Liver (tissue), 9 donors: ENCODE data around the gene COPB2. TPM values are rescaled to one million over a fixed set of nuclear protein-coding genes. Genes with fewer than 3 reads are reported as not detected.

Experiments used
- DNase-seq: peaks from one replicate; pipeline ENCODE4 v3.0.0-alpha.2; 2017; ENCODE audit warnings: low spot score
- H3K27ac ChIP-seq, 2 donors: one replicate each; pipeline ENCODE4 v1.7.0; 2013; ENCODE audit warnings: inconsistent platforms in 2 of 2, low read length in 2 of 2, control low read depth in 1 of 2, low read depth in 1 of 2, mild to moderate bottlenecking in 1 of 2
- H3K27me3 ChIP-seq, 4 donors: one replicate each; pipeline versions ENCODE4 v1.6.1 to v1.7.0; 2013; ENCODE audit warnings: low read length in 3 of 4, inconsistent platforms in 1 of 4, mild to moderate bottlenecking in 1 of 4, moderate library complexity in 1 of 4; ENCODE audit not compliant: control insufficient read depth in 4 of 4, insufficient read depth in 4 of 4
- H3K36me3 ChIP-seq, 4 donors: one replicate each; pipeline versions ENCODE4 v1.6.1 to v1.7.0; 2013; ENCODE audit warnings: low read length in 3 of 4, mild to moderate bottlenecking in 3 of 4, low read depth in 1 of 4, moderate library complexity in 1 of 4; ENCODE audit not compliant: control insufficient read depth in 4 of 4, insufficient read depth in 3 of 4
- H3K4me1 ChIP-seq, 4 donors: one replicate each; pipeline versions ENCODE4 v1.6.1 to v1.7.0; 2013; ENCODE audit warnings: low read length in 3 of 4, mild to moderate bottlenecking in 3 of 4, moderate library complexity in 1 of 4; ENCODE audit not compliant: control insufficient read depth in 4 of 4, insufficient read depth in 4 of 4
- H3K4me3 ChIP-seq, 3 donors: one replicate each; pipeline versions ENCODE4 v1.6.1 to v1.7.0; 2013; ENCODE audit warnings: low read length in 3 of 3, control low read depth in 1 of 3, low read depth in 1 of 3, mild to moderate bottlenecking in 1 of 3
- H3K9ac ChIP-seq, 2 donors: one replicate each; pipeline ENCODE4 v1.7.0; 2013; ENCODE audit warnings: low read length in 2 of 2, mild to moderate bottlenecking in 2 of 2, moderate library complexity in 2 of 2, control low read depth in 1 of 2, low read depth in 1 of 2
- H3K9me3 ChIP-seq, 4 donors: one replicate each; pipeline versions ENCODE4 v1.6.1 to v1.7.0; 2013; ENCODE audit warnings: low read length in 3 of 4; ENCODE audit not compliant: control insufficient read depth in 4 of 4
- ATF3 ChIP-seq: IDR thresholded peaks from 2 replicates; pipeline ENCODE4 v1.6.1; 2016; ENCODE audit warnings: antibody characterized with exemption
- CTCF ChIP-seq: fragments of 150-350 bp; IDR thresholded peaks from 2 replicates; pipeline ENCODE4 v1.5.1; 2017; ENCODE audit warnings: improper control_type of control experiment, low read depth, low read length; ENCODE audit not compliant: missing input control
- EGR1 ChIP-seq, 2 donors: IDR thresholded peaks; 2 replicates each; pipeline ENCODE4 v1.6.1; 2016 to 2018; ENCODE audit warnings: antibody characterized with exemption in 2 of 2, low read depth in 2 of 2
- FOXA1 ChIP-seq: IDR thresholded peaks from 2 replicates; pipeline ENCODE4 v1.6.1; 2016; ENCODE audit warnings: antibody characterized with exemption
- FOXA2 ChIP-seq: IDR thresholded peaks from 2 replicates; pipeline ENCODE4 v1.6.1; 2016; ENCODE audit warnings: antibody characterized with exemption
- GABPA ChIP-seq, 2 donors: IDR thresholded peaks in 1 of 2; conservative IDR thresholded peaks in 1 of 2; 2 replicates each; pipeline ENCODE4 v1.6.1; 2016; ENCODE audit warnings: antibody characterized with exemption in 2 of 2, mild to moderate bottlenecking in 1 of 2, moderate library complexity in 1 of 2
- HNF4G ChIP-seq: IDR thresholded peaks from 2 replicates; pipeline ENCODE4 v1.6.1; 2016; ENCODE audit warnings: antibody characterized with exemption
- JUND ChIP-seq, 2 donors: IDR thresholded peaks; 2 replicates each; pipeline ENCODE4 v1.6.1; 2016; ENCODE audit warnings: antibody characterized with exemption in 2 of 2
- MAX ChIP-seq: IDR thresholded peaks from 2 replicates; pipeline ENCODE4 v1.6.1; 2016; ENCODE audit warnings: antibody characterized with exemption
- NR2F2 ChIP-seq: IDR thresholded peaks from 2 replicates; pipeline ENCODE4 v1.6.1; 2016; ENCODE audit warnings: antibody characterized with exemption
- RAD21 ChIP-seq, 2 donors: IDR thresholded peaks; 2 replicates each; pipeline ENCODE4 v1.6.1; 2016; ENCODE audit warnings: antibody characterized with exemption in 2 of 2, mild to moderate bottlenecking in 2 of 2
- REST ChIP-seq: IDR thresholded peaks from 2 replicates; pipeline ENCODE4 v1.6.1; 2016; ENCODE audit warnings: antibody characterized with exemption, mild to moderate bottlenecking
- RXRA ChIP-seq, 2 donors: IDR thresholded peaks; 2 replicates each; pipeline ENCODE4 v1.6.1; 2017 to 2018; ENCODE audit warnings: antibody characterized with exemption in 2 of 2, mild to moderate bottlenecking in 1 of 2
- SP1 ChIP-seq: IDR thresholded peaks from 2 replicates; pipeline ENCODE4 v1.6.1; 2018; ENCODE audit warnings: antibody characterized with exemption, mild to moderate bottlenecking
- YY1 ChIP-seq: IDR thresholded peaks from 2 replicates; pipeline ENCODE4 v1.6.1; 2016; ENCODE audit warnings: antibody characterized with exemption, mild to moderate bottlenecking
- ZBTB33 ChIP-seq: IDR thresholded peaks from 2 replicates; pipeline ENCODE4 v1.6.1; 2016; ENCODE audit warnings: antibody characterized with exemption
- WGBS: extraction: QIAGEN DNeasy Blood & Tissue Kit; methylation state at CpG from one replicate; pipeline ENCODE4 v1.1.7; 2013; 5-methylcytosine and 5-hydroxymethylcytosine counted together
- polyA plus RNA-seq, 2 donors: library from polyadenylated mRNA; stranded (reverse) in 1 of 2; unstranded in 1 of 2; fragments of 200-250 nt in 1 of 2; fragments of >200 nt in 1 of 2; fragmentation: Nextera tagmentation in 1 of 2; extraction: Ambion mirVana in 1 of 2; gene quantifications; one replicate each; pipeline versions ENCODE4 v1.2.1 to v1.2.3, GENCODE V29; 2013 to 2015
- total RNA-seq, 2 donors: library from RNA; depleted of rRNA; stranded (reverse); fragments of >200 nt; gene quantifications; one replicate each; pipeline ENCODE4 v1.2.3, GENCODE V29; 2014
- donor health status: healthy.
- donor health status: healthy.
- donor health status: healthy.
- donor health status: healthy.
- donor health status: healthy.

COPB2 gene
- total and polyA plus RNA-seq, 4 donors, result 45.4 to 145 (median 72.0) TPM

GRCh38 chr3:139361276-139361675 is 28.2 kb downstream of the COPB2 start:
- Histone ChIP-seq H3K27me3 (no peaks in the 10 kb centered on the region), H3K4me1 (no peaks in the 10 kb centered on the region), H3K36me3 (peaks cover 11 to 95% (median 81%) of the 10 kb centered on the region in 4 donors), H3K9ac (no peak overlapping the region), H3K9me3 (no peaks in the 10 kb centered on the region), H3K27ac (no peak overlapping the region), H3K4me3 (no peak overlapping the region)
- WGBS, result 96% methylated on average over 2 of the region's 2 CpGs
- DNase-seq, result no peak
- TF ChIP-seq REST (no peak), EGR1 (IDR thresholded peaks at IDR 0.05; ENCODE audit: low read depth in 2 of 2) (no peak), RXRA (IDR thresholded peaks at IDR 0.05) (no peak), JUND (IDR thresholded peaks at IDR 0.05) (no peak), FOXA2 (no peak), RAD21 (IDR thresholded peaks at IDR 0.05) (no peak), YY1 (no peak), CTCF (no peak), MAX (no peak), GABPA (IDR thresholded peaks at IDR 0.05 in 1 of 2, conservative IDR thresholded peaks at IDR 0.05 in 1 of 2) (no peak), FOXA1 (no peak), NR2F2 (no peak), SP1 (no peak), HNF4G (no peak), ZBTB33 (no peak), ATF3 (no peak)
